Measurements from ENCODE around the gene ASAP2. TPM values are rescaled to one million over a fixed set of nuclear protein-coding genes. Genes with fewer than 3 reads are reported as not detected.

Gene ASAP2
- total RNA-seq, 1 donor from 2014 or later, result 32.2 TPM

DNA sequence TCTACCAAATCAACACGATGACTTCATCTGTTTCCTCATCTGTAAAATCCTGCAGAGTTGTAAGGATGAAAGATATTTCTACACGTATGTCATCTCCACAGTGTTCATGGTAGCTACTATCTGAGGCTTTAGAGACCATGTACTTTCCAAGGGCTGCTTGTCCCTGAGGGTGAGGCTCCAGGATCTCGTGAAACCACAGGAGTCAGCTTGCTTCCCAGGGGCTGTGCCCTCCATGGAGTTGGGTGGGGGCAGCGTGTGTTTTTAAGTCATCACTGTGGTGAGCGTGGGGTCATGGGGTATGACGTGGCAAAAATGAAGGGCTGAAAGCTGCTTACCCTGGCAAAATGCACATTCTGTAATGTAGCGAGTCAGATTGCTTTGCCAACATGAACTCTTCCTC, 81.6 kb downstream of the ASAP2 start:
- DNase-seq (ENCODE audit: low spot score in 2 of 2), result no peak
- no peak for FAIRE-seq

DNA sequence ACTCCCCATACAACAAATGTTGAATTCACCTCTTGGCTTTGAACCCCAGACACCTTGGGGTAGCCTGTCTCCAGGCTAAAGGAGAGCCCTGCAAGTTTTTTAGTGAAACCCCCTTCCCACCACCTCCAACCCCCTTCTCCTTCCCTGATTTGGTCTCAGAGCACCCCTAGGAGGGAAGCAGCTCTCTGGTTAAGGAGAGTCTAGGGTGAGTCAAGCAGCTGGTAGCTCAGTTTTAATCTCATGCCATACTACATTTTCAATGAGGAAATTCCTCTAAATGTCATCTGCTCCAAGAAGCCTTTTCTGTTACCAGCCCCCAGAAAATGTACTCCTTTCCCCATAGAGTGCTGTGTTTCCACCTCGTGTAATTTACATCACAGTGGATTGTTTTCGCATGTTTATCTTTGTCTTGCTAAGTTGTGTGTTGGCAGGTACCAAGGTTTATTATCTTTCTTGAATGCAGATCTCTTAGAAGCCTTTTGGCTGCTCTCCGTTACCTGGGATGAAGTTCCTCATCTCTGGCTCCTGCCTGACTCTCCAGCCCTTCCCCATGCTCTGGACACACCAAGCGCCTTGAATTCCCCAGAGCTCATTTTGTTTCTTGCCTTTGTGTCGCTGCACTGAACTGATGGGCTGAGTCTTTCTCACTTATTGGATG, 82.2 kb downstream of the ASAP2 start:
- DNase-seq (ENCODE audit: low spot score in 2 of 2) (no peak), FAIRE-seq (no peak)

DNA sequence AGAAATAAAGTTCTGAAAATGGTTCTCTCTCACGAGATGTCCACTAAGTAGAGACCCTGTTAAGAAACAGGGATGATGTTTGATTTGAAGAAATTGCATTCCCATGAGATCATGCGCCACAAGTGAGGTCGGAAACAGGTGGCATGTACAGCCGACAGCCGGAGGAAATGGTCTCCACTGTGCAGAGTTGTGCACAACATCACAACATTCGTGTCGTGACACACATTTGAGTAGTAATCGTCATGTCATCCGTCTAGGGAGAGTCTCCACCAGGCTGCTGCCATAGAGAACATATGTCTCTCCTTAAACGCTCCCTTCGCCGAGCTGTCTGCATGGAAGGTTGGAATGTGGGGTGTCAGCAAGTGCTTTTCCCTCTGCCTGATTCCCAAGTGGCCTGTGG, 84.7 kb downstream of the ASAP2 start:
- FAIRE-seq (no peak), DNase-seq (ENCODE audit: low spot score in 2 of 2) (no peak)

DNA sequence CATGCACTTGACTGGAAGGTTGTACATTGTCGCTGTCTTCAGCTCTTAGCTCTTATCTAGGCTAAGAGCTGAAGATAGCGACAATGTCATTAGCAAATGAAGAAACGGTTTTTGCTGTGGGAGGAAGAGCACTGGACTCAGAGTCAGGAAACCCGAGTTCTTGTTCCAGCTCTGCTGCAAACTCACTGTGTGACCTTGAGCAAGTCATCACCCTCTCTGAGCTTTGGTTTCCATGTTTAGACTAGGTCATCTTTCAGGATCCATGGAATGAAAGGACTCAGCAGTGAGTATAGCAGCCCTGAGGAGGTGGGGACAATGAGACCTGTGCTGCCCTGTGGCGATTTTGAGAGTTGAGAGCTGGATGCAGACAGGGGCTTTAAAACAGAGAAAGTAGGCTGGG, 85.3 kb downstream of the ASAP2 start:
- FAIRE-seq, result no peak
- no peak for DNase-seq (ENCODE audit: low spot score in 2 of 2)

DNA sequence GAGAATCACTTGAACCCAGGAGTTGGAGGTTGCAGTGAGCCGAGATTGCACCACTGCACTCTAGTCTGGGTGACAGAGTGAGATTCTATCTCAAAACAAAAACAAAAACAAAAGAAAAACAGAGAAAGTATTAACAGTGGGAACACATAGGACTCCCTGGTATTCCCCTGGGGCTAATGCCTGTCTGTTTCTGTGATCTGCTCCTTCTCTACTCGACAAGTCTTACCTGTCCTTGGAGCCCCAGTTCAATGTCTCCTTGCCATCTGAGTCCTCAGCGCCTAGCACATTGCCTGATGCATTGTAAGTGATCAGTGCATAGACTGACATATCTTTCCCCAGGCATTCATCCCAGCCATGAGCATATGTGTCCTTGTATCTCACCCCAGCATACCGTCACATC, 85.8 kb downstream of the ASAP2 start:
- no peak for FAIRE-seq
- no peak for DNase-seq (ENCODE audit: low spot score in 2 of 2)

DNA sequence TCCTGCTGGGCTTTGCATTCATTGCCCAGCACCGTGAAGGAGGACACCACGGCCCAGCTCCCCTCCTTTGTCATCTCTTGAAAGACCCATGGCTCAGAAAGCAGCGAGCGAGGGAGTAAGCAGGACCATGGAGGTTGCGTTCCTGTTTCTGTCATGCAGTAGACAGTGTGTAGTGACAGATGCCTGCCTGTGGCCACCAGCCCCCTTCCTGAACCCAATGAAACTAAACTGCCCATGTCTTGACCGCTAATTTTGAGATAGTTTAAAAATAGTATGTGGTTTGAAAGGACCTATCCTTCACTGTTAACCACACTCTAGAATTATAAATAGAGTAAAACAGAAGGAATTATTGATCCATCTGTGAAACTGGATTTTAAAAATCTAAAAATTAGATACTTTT, 88.2 kb downstream of the ASAP2 start:
- no peak for DNase-seq (ENCODE audit: low spot score in 2 of 2)
- FAIRE-seq, result no peak

DNA sequence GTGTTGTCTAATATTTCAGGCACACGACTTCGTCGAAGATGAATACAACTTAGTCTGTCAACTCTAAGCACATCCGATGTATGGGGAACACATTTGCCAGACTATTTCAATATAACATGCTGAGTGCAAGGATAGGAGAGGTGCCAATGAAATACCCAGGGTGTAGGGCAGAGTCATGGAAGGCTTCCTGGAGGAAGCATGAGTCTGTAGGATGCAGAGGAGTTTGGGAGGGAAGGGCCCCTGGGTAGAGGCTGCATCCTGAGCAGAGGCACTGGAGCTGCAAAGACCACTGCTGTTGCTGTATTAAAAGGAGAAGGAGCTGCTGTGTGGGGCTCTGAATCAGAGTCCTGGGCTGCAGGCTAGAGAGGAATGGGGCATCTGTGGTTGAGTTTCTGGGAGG, 89.9 kb downstream of the ASAP2 start:
- FAIRE-seq, result no peak
- DNase-seq (ENCODE audit: low spot score in 2 of 2), result no peak

DNA sequence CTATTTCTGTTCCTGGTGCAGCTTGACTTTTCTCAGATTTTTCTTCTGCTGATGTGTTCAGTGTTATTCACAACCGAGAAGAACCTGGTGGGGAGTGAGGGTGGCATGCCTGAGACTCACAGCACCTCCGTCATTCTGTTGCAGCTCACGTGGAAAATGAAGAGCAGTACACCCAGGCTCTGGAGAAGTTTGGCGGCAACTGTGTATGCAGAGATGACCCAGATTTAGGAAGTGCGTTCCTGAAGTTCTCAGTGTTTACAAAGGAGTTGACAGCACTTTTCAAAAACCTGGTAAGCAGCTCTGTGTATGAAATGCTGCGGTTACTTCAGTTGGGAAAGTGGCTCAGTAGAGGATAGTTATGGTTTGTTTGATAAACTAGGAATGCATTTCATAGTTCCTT, 90.5 kb downstream of the ASAP2 start:
- no peak for FAIRE-seq
- DNase-seq (ENCODE audit: low spot score in 2 of 2), result no peak

DNA sequence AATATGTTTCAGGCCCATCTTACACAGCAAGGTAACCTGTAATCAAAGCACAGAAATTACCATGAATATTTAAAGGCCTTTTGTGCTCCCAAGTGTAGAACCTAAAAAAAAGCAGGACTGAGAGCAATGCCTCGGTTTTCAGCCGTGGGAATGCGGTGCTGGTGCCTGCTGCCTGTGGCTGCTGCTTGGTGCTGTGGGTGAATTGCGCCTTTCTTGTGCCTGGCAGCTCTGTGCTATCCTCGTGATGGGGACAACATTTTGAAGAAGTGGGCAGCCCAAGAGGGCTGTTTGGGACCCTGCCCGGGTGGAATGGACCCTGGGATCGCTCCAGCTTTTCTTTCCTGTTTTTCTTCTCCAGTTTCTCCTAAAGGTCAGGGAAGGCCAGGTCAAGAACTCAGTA, 91.2 kb downstream of the ASAP2 start:
- no peak for DNase-seq (ENCODE audit: low spot score in 2 of 2)

DNA sequence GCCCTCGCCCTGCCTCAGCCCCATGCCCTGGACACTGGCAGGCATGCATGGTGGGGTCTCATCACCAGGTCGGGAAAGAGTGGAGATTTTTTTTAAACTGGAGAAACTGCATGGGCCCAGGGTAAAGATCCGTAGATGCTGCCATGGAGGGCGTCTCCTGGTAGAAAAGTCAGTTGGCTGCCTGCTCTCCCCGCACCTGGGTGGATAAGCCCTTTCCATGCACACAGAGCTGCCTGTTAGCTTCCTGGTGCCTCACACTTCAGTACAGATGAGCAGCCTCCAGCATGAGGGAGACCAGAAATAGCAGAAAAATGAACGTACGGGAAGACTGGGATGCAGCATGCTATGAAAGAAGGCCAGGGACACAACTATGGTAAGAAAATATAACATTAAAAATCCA, 92.0 kb downstream of the ASAP2 start:
- DNase-seq (ENCODE audit: low spot score in 2 of 2) (no peak), FAIRE-seq (no peak)

More for the DNA sequence above, 91.2 kb downstream of the ASAP2 start:
- FAIRE-seq, result no peak

DNA sequence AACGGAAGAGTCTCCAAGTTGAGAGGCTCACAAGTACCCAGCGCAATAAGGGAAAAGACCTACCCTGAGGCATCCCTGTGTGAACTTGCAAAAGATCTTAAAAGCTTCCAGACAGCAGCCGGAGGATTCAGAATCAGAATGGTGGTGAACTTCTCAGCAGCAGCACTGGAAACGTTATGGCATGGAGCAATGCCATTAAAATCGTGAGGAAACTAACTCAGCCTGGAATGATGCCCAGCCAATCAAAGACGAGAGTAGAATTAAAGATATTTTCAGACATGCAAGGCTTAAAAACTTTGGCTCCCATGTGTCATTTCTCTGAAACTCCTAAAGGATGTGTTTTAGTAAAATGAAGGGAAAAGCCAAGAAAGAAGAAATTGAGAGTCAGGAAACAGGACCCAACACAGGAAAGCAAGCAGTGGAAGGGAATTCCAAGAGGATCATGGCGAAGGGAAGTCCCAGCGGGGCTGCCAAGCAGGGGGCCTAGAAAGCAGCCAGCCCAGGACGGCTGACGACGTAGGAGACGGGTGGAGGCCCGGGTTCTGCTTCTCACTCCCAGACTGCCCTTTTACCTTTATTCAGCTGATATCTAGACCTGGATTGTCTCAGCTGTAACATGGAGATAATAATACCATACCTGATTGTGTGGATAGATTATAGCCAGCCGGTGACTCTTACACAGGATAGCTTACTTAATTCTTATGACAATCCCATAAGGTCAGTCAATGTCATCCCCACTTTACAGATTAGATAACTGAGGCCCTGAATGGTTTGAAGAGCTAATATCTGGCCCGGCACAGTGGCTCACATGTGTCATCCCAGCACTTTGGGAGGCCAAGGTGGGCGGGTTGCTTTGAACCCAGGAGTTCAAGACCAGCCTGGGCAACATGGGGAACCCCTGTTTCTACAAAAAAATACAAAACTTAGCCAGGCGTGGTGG, 92.8 kb downstream of the ASAP2 start:
- FAIRE-seq (no peak), DNase-seq (ENCODE audit: low spot score in 2 of 2) (no peak)

DNA sequence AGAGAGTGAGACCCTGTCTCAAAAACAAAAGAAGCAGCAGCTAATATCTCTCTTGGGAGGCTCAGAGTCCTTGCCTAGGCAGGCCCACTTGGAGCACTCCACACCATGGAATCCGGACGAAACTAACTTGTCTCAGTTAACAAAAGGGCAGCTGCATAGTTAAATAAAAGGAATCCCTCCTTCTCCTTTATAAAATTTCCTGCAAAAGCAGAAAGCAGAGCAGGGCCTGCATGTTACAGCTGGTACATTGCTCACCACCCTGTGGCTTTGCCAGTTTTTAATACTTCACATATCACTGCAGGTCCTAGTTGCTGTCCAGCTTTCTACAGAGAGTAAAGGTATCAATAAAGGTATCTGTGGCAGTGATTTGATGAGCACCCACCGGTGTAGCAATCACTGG, 93.6 kb downstream of the ASAP2 start:
- DNase-seq (ENCODE audit: low spot score in 2 of 2), result no peak
- no peak for FAIRE-seq

DNA sequence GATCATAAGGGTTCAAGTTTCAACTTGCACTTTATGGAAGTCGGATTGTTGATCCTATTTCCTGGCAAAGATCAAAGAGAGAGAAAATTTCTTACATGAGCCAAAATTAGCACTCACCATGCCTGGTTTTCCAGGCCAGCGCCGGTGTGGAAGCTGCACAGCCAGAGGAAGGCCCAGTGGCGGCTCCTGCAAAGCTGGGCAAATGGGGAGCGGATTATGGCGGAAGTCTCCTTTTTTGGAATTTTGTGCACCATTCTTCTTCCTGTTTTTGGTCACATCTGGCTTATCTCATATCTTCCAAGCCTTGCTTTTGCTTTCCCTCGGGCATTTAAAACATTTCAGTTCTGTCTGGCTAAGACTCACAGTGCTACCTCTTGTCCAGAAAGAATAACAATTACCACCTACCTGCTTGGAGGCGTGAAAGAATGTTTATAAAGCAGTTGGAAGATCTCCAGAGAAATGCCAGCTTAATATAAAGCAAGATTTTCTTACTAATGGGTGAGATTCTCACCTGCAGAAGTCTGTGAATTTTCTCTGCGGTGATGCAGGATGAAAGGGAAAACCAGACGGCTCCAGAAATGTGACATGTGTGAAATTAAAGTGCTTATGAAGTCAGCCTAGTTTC, 94.3 kb downstream of the ASAP2 start:
- no peak for FAIRE-seq
- DNase-seq (ENCODE audit: low spot score in 2 of 2), result no peak

DNA sequence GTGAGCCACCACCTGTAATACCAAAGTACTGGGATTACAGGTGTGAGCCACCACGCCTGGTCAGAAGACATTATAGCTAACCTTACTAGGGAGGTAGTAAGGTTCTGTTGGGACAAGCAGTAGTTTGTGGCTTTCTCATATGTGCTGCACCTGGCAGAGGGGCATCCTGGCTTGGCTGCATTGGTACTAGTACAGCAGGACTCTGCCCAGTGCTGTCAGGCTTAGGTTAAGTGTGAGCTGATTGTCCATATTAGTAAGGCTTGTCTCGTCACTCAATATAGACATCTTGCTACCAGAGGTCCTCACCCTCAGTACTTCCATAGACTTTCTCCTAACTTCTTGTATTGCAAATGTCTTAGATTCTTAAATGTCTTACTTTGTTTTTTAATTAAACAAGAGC, 96.1 kb downstream of the ASAP2 start:
- no peak for FAIRE-seq
- no peak for DNase-seq (ENCODE audit: low spot score in 2 of 2)

DNA sequence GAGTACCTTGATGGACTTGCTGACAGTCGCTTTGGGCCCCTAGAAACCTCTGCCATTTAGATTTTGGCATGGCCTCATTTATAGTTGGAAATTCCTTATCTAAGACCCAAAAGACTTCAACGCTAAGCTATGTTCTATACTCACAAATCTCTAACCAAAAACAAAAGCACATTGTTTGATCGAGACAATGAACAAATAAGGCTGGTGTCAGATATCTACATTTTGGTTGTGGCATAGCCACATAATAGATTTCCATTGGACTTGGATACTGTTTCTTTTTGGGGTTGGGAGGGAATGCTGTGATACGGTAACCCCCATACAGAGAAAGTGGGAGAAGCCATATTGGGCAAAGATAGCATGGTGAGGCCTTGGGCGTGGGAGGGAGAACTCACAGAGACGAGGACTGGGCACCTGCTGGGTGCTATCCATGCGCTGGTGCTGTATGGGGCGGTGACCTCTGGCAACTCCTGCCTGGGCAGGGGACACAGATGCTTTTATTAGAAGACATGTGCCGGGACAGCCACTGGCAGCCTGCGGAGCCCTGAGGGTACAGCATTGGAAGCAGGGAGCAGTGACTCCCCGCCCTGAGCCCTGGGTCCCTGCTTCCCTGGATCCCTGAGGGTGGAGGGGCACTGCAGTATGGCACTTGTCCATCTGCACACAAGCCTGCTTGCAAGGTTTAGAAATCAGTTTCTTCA, 97.1 kb downstream of the ASAP2 start:
- no peak for DNase-seq (ENCODE audit: low spot score in 2 of 2)
- FAIRE-seq, result no peak

DNA sequence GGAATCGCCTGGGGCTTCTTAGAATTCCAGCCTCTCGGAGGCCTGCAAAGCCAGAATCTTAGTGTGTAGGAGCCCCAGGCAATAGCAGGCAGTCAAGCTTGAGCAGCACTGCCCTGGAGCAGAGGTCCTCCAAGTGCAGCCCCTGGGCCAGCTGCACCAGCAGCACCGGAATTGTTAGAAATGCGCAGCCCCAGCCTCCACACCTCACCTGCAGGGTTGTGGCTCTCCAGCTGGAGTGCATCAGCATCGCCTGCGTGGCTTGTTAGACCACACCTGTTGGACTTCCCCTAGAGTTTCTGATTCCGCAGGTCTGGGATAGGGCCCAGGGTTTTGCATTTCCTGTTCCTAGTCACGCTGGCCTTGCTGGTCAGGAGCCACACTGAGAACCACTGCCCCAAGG, 100.3 kb downstream of the ASAP2 start:
- FAIRE-seq (no peak), DNase-seq (ENCODE audit: low spot score in 2 of 2) (no peak)

DNA sequence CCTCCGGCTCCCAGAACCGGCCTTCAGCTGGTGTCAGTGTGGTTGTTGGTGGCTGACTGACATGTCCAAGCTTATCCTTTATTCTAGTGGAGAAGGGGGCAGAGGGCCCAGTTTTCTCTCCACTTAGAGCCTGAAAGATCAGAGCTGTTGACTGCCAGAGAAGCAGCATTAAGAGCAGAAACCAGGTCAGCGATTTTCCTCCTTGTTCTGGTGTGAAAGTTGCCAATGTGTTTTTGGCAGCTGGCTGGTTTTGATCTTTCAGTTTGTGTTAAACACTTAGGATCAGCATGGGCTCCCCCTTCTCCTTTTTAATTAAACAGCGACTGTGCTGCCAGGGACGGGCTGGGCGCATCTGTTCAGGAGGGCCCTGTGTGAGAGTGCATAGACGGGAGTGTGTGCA, 100.9 kb downstream of the ASAP2 start:
- no peak for DNase-seq (ENCODE audit: low spot score in 2 of 2)
- FAIRE-seq, result no peak

DNA sequence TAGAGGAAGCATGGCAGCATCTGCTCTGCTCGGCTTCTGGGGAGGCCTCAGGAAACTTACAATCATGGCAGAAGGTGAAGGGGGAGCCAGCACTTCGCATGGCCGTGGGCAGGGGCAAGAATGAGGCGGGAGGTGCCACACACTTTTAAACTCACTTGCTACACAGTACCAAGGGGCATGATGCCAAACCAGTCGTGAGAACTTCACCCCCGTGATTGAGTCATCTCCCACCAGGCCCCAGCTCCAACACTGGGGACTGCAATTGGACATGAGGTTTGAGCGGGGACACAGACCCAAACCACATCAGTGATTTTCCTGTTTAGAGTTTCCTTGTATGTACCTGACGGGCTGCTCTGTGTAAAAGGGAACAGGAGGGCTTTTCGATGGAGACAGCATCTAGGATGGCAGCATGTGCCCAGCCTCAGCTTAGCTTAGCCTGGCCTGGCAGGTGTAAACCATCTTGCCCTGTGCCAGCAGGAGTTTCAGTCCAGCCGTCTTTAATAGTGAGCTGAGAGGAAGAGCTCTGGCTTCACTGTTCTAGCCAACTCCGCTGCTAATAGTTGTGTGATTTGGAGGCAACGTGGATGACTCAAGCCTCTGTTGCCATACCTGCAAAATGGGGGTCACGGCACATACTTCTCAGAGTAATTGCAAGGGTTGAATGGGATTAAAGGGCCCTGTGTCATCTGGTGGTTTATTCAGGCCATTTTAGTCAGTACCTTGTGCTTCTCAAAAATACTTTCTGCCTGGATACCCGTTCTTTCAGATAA, 101.8 kb downstream of the ASAP2 start:
- FAIRE-seq (no peak), DNase-seq (ENCODE audit: low spot score in 2 of 2) (no peak)

DNA sequence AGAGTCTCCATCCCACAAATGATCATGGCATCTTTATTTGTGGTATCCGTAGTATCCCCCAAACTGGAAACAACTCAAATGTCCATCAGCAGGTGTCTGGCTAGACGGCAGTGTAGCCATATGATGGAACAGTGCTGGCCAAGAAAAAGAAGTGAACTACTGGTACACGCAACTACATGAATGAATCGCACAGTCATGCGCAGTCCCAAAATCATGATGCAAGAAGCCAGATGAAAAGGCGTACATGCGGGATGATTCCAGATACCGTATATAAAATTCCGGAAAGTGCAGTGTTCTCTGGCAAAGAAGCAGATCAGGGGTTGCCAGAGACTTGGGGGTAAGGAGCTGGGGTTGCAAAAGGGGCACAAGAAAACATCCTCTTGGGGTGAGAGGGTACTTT, 102.5 kb downstream of the ASAP2 start:
- FAIRE-seq, result no peak
- DNase-seq (ENCODE audit: low spot score in 2 of 2), result no peak

DNA sequence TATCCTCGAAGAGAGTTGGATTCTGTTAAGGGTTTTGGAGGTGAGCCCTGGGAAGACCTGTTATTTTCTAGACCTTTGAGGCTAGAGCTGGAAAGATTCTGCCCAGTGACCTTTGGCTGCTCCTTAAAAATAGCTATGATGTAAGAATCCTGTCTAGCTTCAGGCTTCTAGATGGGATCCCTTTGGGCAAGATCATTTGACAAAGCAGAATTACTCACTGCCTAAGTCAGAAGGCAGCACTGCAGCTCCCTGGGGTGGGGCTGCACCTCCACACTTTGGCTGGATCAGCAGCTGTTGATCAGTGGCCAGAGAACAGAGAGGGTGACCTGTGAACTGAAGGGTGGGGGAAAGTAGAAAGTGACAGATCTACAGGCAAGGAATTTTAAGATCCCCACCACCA, 103.8 kb downstream of the ASAP2 start:
- DNase-seq (ENCODE audit: low spot score in 2 of 2) (peak in 1 of 2 donors; percentile 46), FAIRE-seq (no peak)

Measured in frontal cortex (tissue), 4 donors.